ENCODE data around the gene TEK. TPM values are rescaled to one million over a fixed set of nuclear protein-coding genes. Genes with fewer than 3 reads are reported as not detected.

Gene TEK
- polyA plus RNA-seq (2013, experiment 1 of 2): 100 TPM
- 95.5 TPM for polyA plus RNA-seq (2013, experiment 2 of 2)

DNA sequence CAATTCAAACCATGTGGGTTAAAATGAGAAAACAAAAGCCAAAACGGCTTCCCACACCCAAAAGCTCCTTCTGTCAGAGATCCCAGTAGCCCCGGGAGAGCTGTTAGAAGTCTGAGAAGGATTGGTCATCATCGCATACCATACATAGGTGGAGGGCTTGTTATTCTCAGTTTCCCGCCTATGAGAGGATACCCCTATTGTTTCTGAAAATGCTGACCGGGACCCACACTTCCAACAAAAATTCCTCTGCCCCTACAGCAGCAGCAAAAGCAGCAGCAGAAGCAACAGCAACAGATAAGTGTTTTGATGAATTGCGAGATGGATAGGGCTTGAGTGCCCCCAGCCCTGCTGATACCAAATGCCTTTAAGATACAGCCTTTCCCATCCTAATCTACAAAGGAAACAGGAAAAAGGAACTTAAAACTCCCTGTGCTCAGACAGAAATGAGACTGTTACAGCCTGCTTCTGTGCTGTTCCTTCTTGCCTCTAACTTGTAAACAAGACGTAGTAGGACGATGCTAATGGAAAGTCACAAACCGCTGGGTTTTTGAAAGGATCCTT is at the start of gene TEK:
Gene TEK, plus strand, starts transcription at position 245 of the 561 bp plus-strand sequence. CDS start 366 bp downstream, outside the sequence.
- WGBS, 2 experiments (ENCODE audit: insufficient coverage in 2 of 2): 13 to 17% methylated on average over 2 to 3 of the region's 9 CpGs
- Histone ChIP-seq H3K27ac (ENCODE audit: low read depth, low read length, severe bottlenecking) (peak within 1 kb of the TSS; percentile 84), H3K9me3 (ENCODE audit: control insufficient read depth, low read length) (no peaks in the 10 kb centered on the region), H3K4me3 (ENCODE audit: extremely low read depth, insufficient read depth, low read length, poor library complexity, severe bottlenecking) (peak within 1 kb of the TSS; percentile 54), H3K36me3 (ENCODE audit: control insufficient read depth, insufficient read depth, low read length) (peaks cover 16% of the 10 kb centered on the region), H3K4me1 (ENCODE audit: control insufficient read depth, insufficient read depth, low read length, poor library complexity, severe bottlenecking) (no peaks in the 10 kb centered on the region)

DNA sequence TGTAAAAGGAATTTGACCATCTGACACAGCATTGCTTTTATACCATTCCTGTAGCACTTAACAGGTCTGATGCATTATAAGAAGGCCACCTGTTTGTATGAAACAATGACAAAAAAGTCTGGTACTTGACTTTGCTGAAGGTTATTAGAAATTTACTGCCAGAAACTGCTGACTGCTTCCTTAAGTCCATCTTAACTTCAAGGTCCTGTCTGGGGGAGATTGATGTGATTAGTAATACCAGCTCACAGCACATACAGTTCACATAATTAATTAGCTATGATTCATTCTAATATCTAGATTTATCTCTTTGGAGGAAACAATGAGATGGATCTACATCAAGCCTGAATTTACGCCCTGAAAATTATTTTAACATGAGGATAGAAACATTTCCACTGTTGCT is 49.6 kb upstream of the TEK start:
- Histone ChIP-seq H3K27ac (ENCODE audit: low read depth, low read length, severe bottlenecking) (no peak overlapping the region), H3K9me3 (ENCODE audit: control insufficient read depth, low read length) (no peaks in the 10 kb centered on the region), H3K4me3 (ENCODE audit: extremely low read depth, insufficient read depth, low read length, poor library complexity, severe bottlenecking) (no peak overlapping the region), H3K4me1 (ENCODE audit: control insufficient read depth, insufficient read depth, low read length, poor library complexity, severe bottlenecking) (no peaks in the 10 kb centered on the region), H3K36me3 (ENCODE audit: control insufficient read depth, insufficient read depth, low read length) (no peaks in the 10 kb centered on the region)
- no CpG with 5 or more reads among the region's 1 CpG for WGBS, 2 experiments (ENCODE audit: insufficient coverage in 2 of 2)

DNA sequence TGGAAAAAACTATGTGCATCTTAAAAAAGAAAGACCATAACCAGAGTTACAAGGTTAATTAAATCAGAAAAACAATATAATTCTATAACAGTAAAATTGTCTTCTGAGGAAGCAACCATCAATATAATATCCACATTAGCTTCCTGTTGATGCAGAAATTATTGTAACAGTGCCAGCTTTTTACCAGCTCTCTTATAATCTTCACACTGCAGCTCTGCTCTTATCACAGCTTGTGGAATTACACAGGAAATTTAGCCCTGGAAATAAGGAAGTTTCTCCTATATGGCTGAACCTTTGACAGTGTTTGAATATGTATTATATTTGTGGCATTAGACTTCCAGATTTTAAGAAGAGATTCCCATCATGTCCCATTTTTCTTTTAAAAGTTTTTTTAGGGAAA is 49.1 kb upstream of the TEK start:
- Histone ChIP-seq H3K4me1 (ENCODE audit: control insufficient read depth, insufficient read depth, low read length, poor library complexity, severe bottlenecking) (no peaks in the 10 kb centered on the region), H3K36me3 (ENCODE audit: control insufficient read depth, insufficient read depth, low read length) (no peaks in the 10 kb centered on the region), H3K4me3 (ENCODE audit: extremely low read depth, insufficient read depth, low read length, poor library complexity, severe bottlenecking) (no peak overlapping the region), H3K27ac (ENCODE audit: low read depth, low read length, severe bottlenecking) (no peak overlapping the region), H3K9me3 (ENCODE audit: control insufficient read depth, low read length) (no peaks in the 10 kb centered on the region)

DNA sequence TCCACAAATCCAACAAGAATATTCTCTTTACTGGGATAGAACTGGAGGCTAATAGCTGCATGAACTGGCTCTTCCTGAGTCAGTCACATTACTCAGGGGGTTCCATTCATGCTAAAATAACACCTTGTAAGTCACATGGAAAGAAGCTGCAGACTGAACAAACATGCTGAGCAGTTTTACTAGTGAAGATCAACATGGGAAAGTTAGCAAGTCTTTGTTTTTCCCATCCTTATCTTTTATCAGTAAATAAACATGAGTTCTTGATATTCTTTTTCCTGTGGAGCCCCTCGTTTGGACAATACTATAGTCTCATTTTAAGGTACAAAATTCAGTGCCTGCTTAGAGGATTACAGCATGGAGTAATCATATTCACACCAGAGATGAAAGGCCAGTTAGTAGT is 43.7 kb upstream of the TEK start:
- no CpG with 5 or more reads among the region's 1 CpG for WGBS, 2 experiments (ENCODE audit: insufficient coverage in 2 of 2)

DNA sequence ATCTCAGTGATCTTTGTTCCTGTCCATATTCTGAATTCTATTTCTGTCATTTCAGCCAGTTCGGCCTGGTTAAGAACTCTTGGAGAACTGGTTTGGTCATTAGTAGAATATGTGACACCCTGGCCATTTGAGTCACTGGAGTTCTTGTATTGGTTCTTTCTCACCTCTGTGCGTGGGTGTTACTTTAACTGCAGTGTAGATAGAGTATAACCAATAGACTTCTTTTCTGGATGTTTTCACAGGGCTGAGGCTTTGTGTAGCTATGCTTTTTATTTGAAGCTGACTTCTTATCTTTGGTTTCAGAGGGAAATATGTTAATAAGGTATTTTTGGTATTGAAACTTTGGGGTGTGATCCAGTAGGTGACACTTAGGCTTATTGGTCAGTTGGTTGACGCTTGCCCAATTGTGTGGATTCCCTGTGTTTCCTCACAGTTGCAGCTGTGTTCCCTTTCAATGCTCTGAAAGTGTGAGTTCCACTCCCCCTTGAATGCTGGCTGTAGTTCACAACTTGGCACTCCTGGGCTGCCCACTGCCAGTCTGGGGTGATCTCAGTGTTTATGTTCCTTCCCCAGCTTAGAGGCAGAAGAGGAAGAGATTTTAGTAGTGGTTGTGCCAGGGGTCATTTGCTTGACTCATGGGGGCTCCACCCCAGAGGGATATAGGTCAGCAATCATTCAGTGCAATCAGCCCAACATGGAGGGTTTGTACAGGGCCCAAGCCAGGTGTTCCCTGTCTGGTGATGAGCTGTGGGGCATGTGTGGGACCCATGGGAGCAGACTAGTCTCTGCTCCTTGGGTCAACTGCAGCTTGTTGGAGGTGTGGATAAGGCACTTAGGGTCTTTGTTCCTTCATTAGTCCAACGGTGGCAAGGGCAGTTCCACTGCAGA is 34.9 kb upstream of the TEK start:
- Histone ChIP-seq H3K4me3 (ENCODE audit: extremely low read depth, insufficient read depth, low read length, poor library complexity, severe bottlenecking) (no peak overlapping the region), H3K4me1 (ENCODE audit: control insufficient read depth, insufficient read depth, low read length, poor library complexity, severe bottlenecking) (no peaks in the 10 kb centered on the region), H3K27ac (ENCODE audit: low read depth, low read length, severe bottlenecking) (no peak overlapping the region), H3K36me3 (ENCODE audit: control insufficient read depth, insufficient read depth, low read length) (no peaks in the 10 kb centered on the region), H3K9me3 (ENCODE audit: control insufficient read depth, low read length) (no peaks in the 10 kb centered on the region)
- 67 to 96% methylated on average over 2 to 3 of the region's 4 CpGs for WGBS, 2 experiments (ENCODE audit: insufficient coverage in 2 of 2)

More for the DNA sequence above, 43.7 kb upstream of the TEK start:
- no peak overlapping the region for H3K4me3 ChIP-seq (ENCODE audit: extremely low read depth, insufficient read depth, low read length, poor library complexity, severe bottlenecking)
- peak overlapping the region; percentile 41 for H3K27ac ChIP-seq (ENCODE audit: low read depth, low read length, severe bottlenecking)
- peaks cover 3% of the 10 kb centered on the region for H3K4me1 ChIP-seq (ENCODE audit: control insufficient read depth, insufficient read depth, low read length, poor library complexity, severe bottlenecking)
- H3K36me3 ChIP-seq (ENCODE audit: control insufficient read depth, insufficient read depth, low read length): no peaks in the 10 kb centered on the region
- no peaks in the 10 kb centered on the region for H3K9me3 ChIP-seq (ENCODE audit: control insufficient read depth, low read length)

- Histone ChIP-seq H3K9me3 (ENCODE audit: control insufficient read depth, low read length) (no peaks in the 10 kb centered on the region), H3K4me1 (ENCODE audit: control insufficient read depth, insufficient read depth, low read length, poor library complexity, severe bottlenecking) (no peaks in the 10 kb centered on the region), H3K36me3 (ENCODE audit: control insufficient read depth, insufficient read depth, low read length) (no peaks in the 10 kb centered on the region), H3K4me3 (ENCODE audit: extremely low read depth, insufficient read depth, low read length, poor library complexity, severe bottlenecking) (no peak overlapping the region), H3K27ac (ENCODE audit: low read depth, low read length, severe bottlenecking) (peak overlapping the region; percentile 18)
- 100% methylated on average over 1 of the region's 1 CpG; no CpG with 5 or more reads in 1 of the 2 experiments for WGBS, 2 experiments (ENCODE audit: insufficient coverage in 2 of 2)
These were observed 30.3 kb upstream of the TEK start for GRCh38 chr9:27078685-27079084.

DNA sequence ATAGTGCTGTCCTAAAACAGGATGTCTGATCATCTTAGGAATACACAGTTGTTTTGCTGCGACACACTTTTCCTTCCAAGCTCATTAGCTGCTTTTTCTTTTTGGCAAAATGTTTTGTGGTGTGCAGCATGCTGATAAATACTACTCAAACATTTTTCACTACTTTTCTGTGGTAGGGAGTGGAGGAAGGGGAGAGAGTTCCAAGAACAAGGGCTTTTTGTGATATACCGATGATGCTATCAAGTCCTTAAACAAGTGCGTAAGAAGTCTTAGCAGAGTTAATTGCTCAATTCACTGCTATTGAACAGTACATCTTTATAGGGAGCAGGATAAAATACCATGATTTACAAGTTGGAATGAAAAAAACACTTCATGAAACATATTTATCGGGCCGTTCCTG is 23.6 kb upstream of the TEK start:
- no peak overlapping the region for H3K4me3 ChIP-seq (ENCODE audit: extremely low read depth, insufficient read depth, low read length, poor library complexity, severe bottlenecking)
- H3K36me3 ChIP-seq (ENCODE audit: control insufficient read depth, insufficient read depth, low read length): no peaks in the 10 kb centered on the region
- H3K9me3 ChIP-seq (ENCODE audit: control insufficient read depth, low read length): no peaks in the 10 kb centered on the region
- WGBS, 2 experiments (ENCODE audit: insufficient coverage in 2 of 2): 93 to 100% methylated on average over 1 to 2 of the region's 5 CpGs
- H3K4me1 ChIP-seq (ENCODE audit: control insufficient read depth, insufficient read depth, low read length, poor library complexity, severe bottlenecking): peaks cover 15% of the 10 kb centered on the region
- no peak overlapping the region for H3K27ac ChIP-seq (ENCODE audit: low read depth, low read length, severe bottlenecking)

- Histone ChIP-seq H3K4me1 (ENCODE audit: control insufficient read depth, insufficient read depth, low read length, poor library complexity, severe bottlenecking) (peaks cover 15% of the 10 kb centered on the region), H3K36me3 (ENCODE audit: control insufficient read depth, insufficient read depth, low read length) (no peaks in the 10 kb centered on the region), H3K27ac (ENCODE audit: low read depth, low read length, severe bottlenecking) (peak overlapping the region; percentile 81), H3K9me3 (ENCODE audit: control insufficient read depth, low read length) (no peaks in the 10 kb centered on the region), H3K4me3 (ENCODE audit: extremely low read depth, insufficient read depth, low read length, poor library complexity, severe bottlenecking) (no peak overlapping the region)
- WGBS, 2 experiments (ENCODE audit: insufficient coverage in 2 of 2): 77 to 85% methylated on average over 5 of the region's 11 CpGs
These were observed 22.0 kb upstream of the TEK start for GRCh38 chr9:27086818-27087680.

DNA sequence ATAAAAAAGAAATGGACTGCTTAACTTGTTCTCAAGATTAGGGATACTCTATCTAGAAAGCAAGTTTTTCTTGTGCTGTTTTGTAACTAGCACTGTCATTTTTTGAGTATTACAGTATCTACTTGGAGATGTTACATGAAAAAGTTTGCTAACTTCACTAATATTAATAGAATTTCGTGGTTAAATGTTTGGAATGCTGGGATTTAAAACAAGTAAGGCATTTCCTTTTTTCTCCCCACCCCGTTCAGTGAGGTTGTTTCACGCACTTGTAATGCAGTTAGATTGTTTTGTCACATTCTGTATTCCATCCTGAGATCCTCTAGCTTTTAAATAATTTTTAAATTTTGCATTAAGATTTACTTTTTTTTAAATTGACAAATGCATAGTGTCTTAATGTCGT is 20.0 kb upstream of the TEK start:
- Histone ChIP-seq H3K4me3 (ENCODE audit: extremely low read depth, insufficient read depth, low read length, poor library complexity, severe bottlenecking) (no peak overlapping the region), H3K9me3 (ENCODE audit: control insufficient read depth, low read length) (no peaks in the 10 kb centered on the region), H3K36me3 (ENCODE audit: control insufficient read depth, insufficient read depth, low read length) (no peaks in the 10 kb centered on the region), H3K4me1 (ENCODE audit: control insufficient read depth, insufficient read depth, low read length, poor library complexity, severe bottlenecking) (peaks cover 15% of the 10 kb centered on the region), H3K27ac (ENCODE audit: low read depth, low read length, severe bottlenecking) (no peak overlapping the region)
- WGBS, 2 experiments (ENCODE audit: insufficient coverage in 2 of 2): no CpG with 5 or more reads among the region's 4 CpGs

DNA sequence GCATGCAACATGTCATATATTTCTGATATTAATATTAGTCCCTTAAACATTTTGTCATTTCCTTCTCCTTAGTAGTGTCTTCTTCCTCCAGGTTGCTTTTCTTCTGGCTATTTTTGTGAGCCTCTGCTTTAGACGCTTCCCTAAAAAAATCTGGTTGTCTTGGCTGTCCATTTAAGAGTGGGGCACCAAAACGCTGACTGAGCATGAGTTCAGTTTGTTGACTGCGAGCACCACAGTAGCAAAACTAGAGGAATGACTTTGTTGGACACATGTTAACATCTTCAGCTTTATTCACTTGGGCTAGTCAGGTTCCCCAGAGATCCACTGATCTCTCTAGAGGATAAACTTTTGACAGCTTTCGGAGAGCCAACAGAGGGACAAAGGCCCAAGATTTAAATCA is 19.3 kb upstream of the TEK start:
- no peaks in the 10 kb centered on the region for H3K9me3 ChIP-seq (ENCODE audit: control insufficient read depth, low read length)
- H3K4me3 ChIP-seq (ENCODE audit: extremely low read depth, insufficient read depth, low read length, poor library complexity, severe bottlenecking): no peak overlapping the region
- H3K36me3 ChIP-seq (ENCODE audit: control insufficient read depth, insufficient read depth, low read length): no peaks in the 10 kb centered on the region
- H3K27ac ChIP-seq (ENCODE audit: low read depth, low read length, severe bottlenecking): no peak overlapping the region
- peaks cover 15% of the 10 kb centered on the region for H3K4me1 ChIP-seq (ENCODE audit: control insufficient read depth, insufficient read depth, low read length, poor library complexity, severe bottlenecking)
- WGBS, 2 experiments (ENCODE audit: insufficient coverage in 2 of 2): 84 to 100% methylated on average over 3 to 4 of the region's 4 CpGs
